Activated naive CD4-positive, alpha-beta T cell treated with anti-CD3 and anti-CD28 coated beads, Interleukin-2, amount 50 U/mL, for 72 hours (primary cell): ENCODE data around the gene TECPR1. TPM values are rescaled to one million over a fixed set of nuclear protein-coding genes. Genes with fewer than 3 reads are reported as not detected.

Experiments
- ATAC-seq, 2 donors: fragments of 150-1000 bp; cut with Tn5 transposase; 2 replicates each; pipeline ENCODE4 v1.10.0; 2021; ENCODE audit warnings: mild to moderate bottlenecking in 2 of 2, moderate library complexity in 2 of 2
- DNase-seq, 2 donors: peaks; one replicate each; pipeline ENCODE4 v3.0.0; 2021 to 2022; ENCODE audit warnings: low spot score in 2 of 2
- H3K27ac Mint-ChIP-seq, 2 donors: one replicate each; pipeline ENCODE4 v1.8.0; 2022; ENCODE audit warnings: mild to moderate bottlenecking in 2 of 2, mixed read lengths in 2 of 2
- H3K36me3 Mint-ChIP-seq, 2 donors: one replicate each; pipeline ENCODE4 v1.8.0; 2022; ENCODE audit warnings: mixed read lengths in 2 of 2
- H3K9me3 Mint-ChIP-seq, 2 donors: one replicate each; pipeline ENCODE4 v1.8.0; 2022; ENCODE audit warnings: mixed read lengths in 2 of 2
- total RNA-seq, 2 donors: library from RNA; stranded (reverse); gene quantifications; one replicate each; pipeline ENCODE4 v1.2.3, GENCODE V29; 2022

TECPR1 gene
- total RNA-seq, 2 donors from 2014 or later, result 37.9 to 62.0 TPM

DNA sequence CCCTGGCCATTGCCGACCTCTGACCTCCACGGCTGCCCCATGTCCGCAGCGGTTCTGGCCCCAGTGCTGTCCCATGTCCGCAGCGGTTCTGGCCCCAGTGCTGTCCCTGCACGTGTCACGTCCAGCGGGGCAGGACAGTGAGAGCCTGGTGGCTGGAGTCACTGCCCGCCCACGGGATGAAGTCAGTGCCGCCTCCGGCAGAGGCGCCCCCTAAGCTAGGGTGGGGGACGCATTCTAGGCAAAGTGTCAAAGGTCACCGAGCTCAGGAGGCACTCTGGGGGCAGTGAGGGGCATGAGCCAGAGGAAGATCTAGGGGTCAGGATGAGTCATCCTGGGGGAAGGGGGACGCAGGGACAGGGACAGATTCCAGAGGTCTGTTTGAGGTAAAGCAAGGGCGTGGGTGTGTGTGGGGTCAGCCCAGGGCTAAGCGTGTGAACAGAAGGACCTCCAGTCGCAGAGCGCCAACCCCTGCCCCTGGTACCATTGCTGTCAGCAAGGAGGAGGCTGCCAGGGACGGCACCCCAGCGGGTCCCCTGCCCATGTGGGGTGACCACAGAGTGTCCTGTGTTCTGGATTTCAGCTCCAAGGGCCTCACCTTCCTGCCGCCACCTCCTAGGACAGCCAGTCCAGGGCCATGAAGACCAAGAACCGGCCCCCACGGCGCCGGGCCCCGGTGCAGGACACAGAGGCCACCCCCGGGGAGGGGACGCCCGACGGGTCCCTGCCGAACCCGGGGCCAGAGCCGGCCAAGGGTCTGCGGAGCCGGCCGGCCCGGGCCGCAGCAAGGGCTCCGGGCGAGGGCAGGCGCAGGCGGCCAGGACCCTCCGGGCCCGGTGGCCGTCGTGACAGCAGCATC, 40.1 kb downstream of the TECPR1 start:
- H3K36me3 Mint-ChIP-seq, result peaks cover 0 to 3% of the 10 kb centered on the region in 2 donors
- H3K9me3 Mint-ChIP-seq, result no peaks in the 10 kb centered on the region
- no peak overlapping the region for H3K27ac Mint-ChIP-seq
- ATAC-seq, result peak in 1 of 2 donors; percentile 26
- peak in 1 of 2 donors; percentile 54 for DNase-seq

DNA sequence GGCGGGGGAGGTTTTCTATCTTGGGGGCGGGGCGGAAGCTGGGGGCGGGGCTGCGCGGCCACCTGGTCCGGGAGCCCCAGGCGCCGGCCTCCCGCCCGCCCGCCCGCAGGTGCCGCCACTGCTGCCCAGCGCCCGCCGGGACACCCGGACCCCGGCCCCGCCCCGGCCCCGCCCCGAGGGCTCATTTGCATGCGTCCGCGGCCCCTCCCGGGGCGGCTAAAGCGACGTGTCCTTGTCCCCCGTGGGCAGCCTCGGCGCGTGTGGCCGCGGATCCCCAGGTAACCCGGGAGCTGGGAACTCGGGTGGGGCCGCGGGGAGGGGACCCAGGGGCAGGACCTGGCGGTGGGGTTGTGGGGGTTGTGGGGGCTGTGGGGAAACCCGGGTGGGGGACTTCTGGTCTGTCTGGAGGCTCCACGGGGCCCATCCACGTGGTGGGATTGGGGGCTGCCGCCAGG, 40.8 kb downstream of the TECPR1 start, which contains the start of gene BHLHA15:
Gene BHLHA15, plus strand, starts transcription at position 219 of the 455 bp plus-strand sequence. CDS start 871 bp downstream, outside the sequence.
- no peaks in the 10 kb centered on the region for H3K9me3 Mint-ChIP-seq
- ATAC-seq (peak; percentile 45 to 58), DNase-seq (peak; percentile 23 to 54)
- peaks cover 0 to 10% of the 10 kb centered on the region in 2 donors for H3K36me3 Mint-ChIP-seq
- no peak within 1 kb of the TSS for H3K27ac Mint-ChIP-seq

DNA sequence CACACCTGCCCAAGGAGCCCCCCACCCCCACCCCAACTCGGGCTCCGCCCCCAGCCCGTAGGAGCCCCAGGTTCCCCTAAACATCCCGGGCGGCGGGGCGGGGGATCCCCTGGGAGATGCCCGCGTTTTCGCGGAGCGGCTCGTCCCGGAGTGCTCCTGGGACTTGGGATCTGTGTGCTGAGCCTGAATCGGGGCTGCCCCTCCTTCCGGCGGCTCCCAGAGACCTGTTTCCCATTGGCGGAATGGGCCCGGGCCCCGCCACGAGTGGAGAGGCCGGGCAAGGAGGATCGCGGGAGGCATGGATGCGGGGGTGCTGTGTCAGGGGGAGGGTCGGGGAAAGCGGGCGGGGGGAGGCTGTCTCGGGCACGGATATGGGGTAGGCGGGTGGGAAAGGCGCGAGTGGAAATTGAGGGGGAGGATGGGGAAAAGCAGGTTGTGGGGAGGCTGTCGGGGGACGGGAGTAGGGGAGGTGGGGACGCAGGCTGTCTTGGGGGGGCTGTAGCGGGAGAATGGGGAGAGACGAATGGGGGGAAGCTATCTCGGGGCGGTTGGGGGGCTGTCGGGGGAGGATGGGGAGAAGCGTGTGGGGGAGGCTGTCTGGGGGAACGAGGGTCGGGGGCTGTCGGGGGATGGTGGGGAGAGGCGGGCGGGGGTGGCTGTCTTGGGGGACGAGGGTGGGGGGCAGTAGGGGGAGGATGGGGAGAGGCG, 41.4 kb downstream of the TECPR1 start:
- Mint-ChIP-seq H3K36me3 (peaks cover 0 to 15% of the 10 kb centered on the region in 2 donors), H3K9me3 (no peaks in the 10 kb centered on the region), H3K27ac (no peak overlapping the region)
- DNase-seq (peak in 1 of 2 donors; percentile 46), ATAC-seq (no peak)

DNA sequence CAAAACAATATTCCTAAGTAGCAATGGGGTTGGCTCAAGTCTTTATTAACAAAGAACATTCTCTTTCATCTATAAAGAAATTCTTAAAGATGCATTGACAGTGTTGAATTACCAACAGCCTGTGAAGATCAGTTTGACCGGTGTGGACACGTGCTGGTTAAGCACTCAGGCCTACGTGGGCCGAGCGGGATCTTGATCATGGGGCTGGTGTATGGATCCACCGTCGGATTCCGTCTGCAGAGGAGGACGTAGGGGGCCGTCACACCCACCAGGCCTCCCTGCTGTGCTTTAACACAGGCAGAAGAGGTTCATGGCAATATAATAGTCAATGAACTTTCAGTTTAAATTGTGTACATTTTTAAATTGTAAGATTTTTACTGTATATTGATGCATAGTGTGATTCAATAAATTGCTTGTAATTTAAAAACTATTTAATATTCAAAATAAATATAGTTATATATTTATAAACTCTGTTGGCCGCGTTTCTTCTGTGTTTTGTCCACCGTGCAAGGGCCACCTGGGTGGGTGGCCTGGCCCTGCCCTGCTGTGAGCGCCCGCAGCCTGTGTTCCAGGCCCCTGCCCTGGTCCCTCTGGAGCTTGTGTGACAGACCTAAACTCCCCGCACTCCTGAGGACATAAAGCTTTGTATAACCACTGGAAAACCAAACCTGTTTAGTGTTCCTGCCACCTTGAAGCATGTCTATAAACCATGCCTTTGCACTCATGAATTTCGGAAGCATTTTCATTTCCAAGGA, 42.7 kb downstream of the TECPR1 start:
- peaks cover 0 to 17% of the 10 kb centered on the region in 2 donors for H3K36me3 Mint-ChIP-seq
- H3K9me3 Mint-ChIP-seq, result no peaks in the 10 kb centered on the region
- no peak overlapping the region for H3K27ac Mint-ChIP-seq
- ATAC-seq, result no peak
- no peak for DNase-seq

DNA sequence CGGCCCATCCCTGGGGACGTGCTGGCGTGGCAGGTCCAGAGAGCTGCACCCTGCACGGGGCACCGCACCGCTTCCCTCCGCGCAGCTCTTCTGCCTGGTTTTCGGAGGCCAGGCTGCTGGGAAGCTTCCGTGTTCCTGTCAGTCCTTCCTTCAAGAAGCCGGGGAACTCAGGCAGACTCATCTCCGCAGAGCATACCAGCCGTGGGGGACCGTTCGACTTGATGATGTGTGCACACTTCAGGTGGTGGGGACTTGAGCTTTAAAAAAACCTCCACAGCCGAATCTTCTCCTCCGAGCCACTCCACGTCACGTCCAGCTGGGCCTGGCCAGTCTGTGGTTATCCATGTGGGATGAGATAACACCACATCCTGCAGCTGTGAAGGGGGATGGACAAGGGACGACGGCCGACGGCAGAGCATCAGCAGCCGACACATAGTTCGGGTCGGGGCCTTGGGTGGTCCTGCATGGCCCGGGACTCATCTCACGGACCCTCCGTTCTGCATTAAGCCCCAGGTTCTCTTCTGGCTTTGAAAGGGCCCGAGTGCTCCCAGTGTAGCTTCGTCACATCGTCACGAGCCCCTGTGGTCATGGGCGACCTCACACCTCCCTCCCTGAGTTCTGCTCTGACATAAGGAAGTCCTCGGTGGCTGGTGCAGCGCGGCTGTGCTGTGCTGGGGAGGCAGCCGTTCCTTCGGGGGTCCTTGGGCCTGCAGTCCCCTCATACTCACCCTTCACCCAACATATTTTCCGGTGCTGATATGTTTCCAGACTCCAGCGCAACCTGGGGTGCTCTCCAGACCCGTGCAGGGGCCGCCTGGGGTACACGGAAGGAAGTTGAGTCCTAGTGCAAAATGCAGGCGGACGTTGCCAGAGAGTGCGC, 45.3 kb downstream of the TECPR1 start:
- Mint-ChIP-seq H3K27ac (no peak overlapping the region), H3K36me3 (peaks cover 6 to 23% of the 10 kb centered on the region in 2 donors), H3K9me3 (no peaks in the 10 kb centered on the region)
- ATAC-seq (no peak), DNase-seq (no peak)

- no peak for DNase-seq
- ATAC-seq, result no peak
These were observed 46.7 kb downstream of the TECPR1 start for GRCh38 chr7:98205162-98205845.

DNA sequence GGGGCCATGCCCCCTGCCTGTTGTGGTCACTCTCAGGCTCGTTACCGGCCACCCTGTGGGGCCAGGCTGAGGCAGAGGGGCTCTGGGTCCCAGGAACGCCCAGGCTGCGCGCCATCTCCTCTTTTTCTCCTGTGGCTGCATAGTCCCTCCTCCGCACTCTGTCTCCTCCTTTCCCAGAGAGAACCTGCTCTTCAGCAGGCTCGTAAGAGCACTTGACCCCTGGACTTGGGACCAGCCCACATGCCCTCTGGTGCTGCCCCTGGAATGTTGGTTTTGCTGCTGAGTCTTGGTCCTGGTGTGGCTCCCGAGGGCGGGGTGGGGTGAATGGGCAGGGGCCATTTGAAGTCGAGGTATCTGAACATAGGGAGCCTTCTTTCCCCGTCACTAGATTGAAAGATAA, 47.4 kb downstream of the TECPR1 start:
- DNase-seq (no peak), ATAC-seq (no peak)
- Mint-ChIP-seq H3K27ac (peak overlapping the region; percentile 35 to 84), H3K9me3 (no peaks in the 10 kb centered on the region), H3K36me3 (peaks cover 13 to 23% of the 10 kb centered on the region in 2 donors)

More at GRCh38 chr7:98205162-98205845, 46.7 kb downstream of the TECPR1 start:
- peak overlapping the region in 1 of 2 donors; percentile 35 for H3K27ac Mint-ChIP-seq
- no peaks in the 10 kb centered on the region for H3K9me3 Mint-ChIP-seq
- H3K36me3 Mint-ChIP-seq, result peaks cover 7 to 23% of the 10 kb centered on the region in 2 donors

DNA sequence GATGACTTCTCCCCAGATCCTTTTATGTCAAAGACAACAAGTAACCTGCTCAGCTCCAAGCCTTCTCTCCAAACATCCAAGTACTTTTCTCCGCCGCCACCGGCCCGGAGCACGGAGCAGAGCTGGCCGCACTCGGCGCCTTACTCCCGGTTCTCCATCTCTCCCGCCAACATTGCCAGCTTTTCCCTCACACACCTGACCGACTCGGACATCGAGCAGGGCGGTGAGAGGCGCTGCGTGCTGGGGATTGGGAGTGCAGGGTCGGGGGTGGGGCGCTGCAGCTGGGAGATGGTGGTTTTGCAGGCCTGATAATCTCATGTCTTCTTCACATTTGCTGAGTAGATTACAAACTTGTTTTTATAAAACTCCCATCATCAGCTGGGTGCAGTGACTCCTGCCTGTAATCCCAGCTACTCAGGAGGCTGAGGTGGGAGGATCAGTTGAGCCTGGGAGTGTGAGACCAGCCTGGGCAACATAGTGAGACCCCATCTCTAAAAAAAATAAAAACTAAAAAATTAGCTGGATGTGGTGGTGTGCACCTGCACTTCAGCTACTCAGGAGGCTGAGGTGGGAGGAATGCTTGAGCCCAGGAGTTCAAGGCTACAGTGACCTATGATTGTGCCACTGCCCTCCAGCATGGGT, 47.9 kb downstream of the TECPR1 start:
- peaks cover 17 to 26% of the 10 kb centered on the region in 2 donors for H3K36me3 Mint-ChIP-seq
- ATAC-seq, result no peak

GRCh38 chr7:98203261-98203963, 48.6 kb downstream of the TECPR1 start:
- peaks cover 22 to 27% of the 10 kb centered on the region in 2 donors for H3K36me3 Mint-ChIP-seq
- DNase-seq, result no peak
- peak overlapping the region in 1 of 2 donors; percentile 86 for H3K27ac Mint-ChIP-seq

More for the DNA sequence above, 47.9 kb downstream of the TECPR1 start:
- no peak for DNase-seq
- Mint-ChIP-seq H3K9me3 (no peaks in the 10 kb centered on the region), H3K27ac (no peak overlapping the region)

GRCh38 chr7:98202367-98203195, 49.5 kb downstream of the TECPR1 start:
- Mint-ChIP-seq H3K36me3 (peaks cover 22 to 27% of the 10 kb centered on the region in 2 donors), H3K27ac (peak overlapping the region; percentile 86 to 92), H3K9me3 (no peaks in the 10 kb centered on the region)
- ATAC-seq (peak; percentile 93 to 97), DNase-seq (peak; percentile 66 to 81)

More at GRCh38 chr7:98203261-98203963, 48.6 kb downstream of the TECPR1 start:
- no peak for ATAC-seq
- no peaks in the 10 kb centered on the region for H3K9me3 Mint-ChIP-seq

DNA sequence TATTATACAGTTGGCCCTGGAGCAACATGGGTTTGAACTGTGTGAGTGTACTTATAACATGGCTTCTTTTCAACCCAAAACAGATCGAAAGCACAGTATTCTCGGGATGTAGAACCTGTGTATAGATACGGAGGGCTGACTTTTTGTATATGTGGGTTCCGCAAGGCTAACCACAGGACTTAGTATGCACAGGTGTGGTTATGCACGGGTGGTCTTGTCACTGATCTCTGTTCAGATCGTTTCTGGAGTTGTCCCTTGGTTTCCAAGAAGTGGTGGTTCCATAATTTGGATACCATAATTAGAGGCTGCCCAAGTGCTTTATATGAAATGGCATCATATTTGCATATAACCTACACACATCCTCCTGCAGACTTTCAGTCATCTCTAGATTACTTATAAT, 51.7 kb downstream of the TECPR1 start:
- ATAC-seq, result peak; percentile 8 to 39
- peaks cover 10 to 22% of the 10 kb centered on the region in 2 donors for H3K36me3 Mint-ChIP-seq
- DNase-seq, result no peak

GRCh38 chr7:98199131-98199530, 52.9 kb downstream of the TECPR1 start:
- ATAC-seq (no peak), DNase-seq (no peak)
- Mint-ChIP-seq H3K36me3 (peaks cover 10 to 22% of the 10 kb centered on the region in 2 donors), H3K27ac (no peak overlapping the region), H3K9me3 (no peaks in the 10 kb centered on the region)

More for the DNA sequence above, 51.7 kb downstream of the TECPR1 start:
- peak overlapping the region in 1 of 2 donors; percentile 5 for H3K27ac Mint-ChIP-seq
- no peaks in the 10 kb centered on the region for H3K9me3 Mint-ChIP-seq
